Keratinocyte (primary cell): ENCODE results near the gene RGS9.

Experiments used
- CTCF ChIP-seq, 3 experiments: IDR thresholded peaks in 1 of 3; conservative IDR thresholded peaks in 1 of 3; optimal IDR thresholded peaks in 1 of 3; 2 replicates in 2 of 3; 3 replicates in 1 of 3; pipeline versions ENCODE3 to v1.5.1; 2011; ENCODE audit warnings: low read length in 3 of 3, mild to moderate bottlenecking in 3 of 3, moderate library complexity in 2 of 3, control low read depth in 1 of 3, inconsistent platforms in 1 of 3; ENCODE audit not compliant: insufficient read depth in 2 of 3; ENCODE audit errors: extremely low read depth in 1 of 3
- EZH2 ChIP-seq: IDR thresholded peaks from one replicate; pipeline ENCODE4 v1.6.1; 2012; ENCODE audit warnings: inconsistent platforms, mild to moderate bottlenecking, low read length, moderate library complexity

DNA sequence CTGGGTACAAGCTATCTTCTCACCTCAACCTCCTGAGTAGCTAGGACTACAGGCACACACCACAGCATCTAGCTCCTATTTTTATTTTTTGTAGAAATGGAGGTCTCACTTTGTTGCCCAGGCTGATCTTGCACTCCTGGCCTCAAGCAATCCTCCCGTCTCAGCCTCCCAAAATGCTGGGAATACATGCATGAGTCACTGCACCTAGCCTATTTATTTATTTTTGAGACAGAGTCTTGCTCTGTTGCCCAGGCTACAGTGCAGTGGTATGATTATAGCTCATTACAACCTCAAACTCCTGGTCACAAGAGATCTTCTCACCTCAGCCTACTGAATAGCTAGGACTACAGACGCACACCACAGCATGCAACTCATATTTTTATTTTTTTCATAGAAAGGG lies 40.1 kb upstream of the RGS9 start:
- TF ChIP-seq CTCF (optimal IDR thresholded peaks at IDR 0.05 in 1 of 3, IDR thresholded peaks at IDR 0.05 in 1 of 3, conservative IDR thresholded peaks at IDR 0.05 in 1 of 3; ENCODE audit: extremely low read depth in 1 of 3, insufficient read depth in 2 of 3, low read length in 3 of 3) (no peak), EZH2 (no peak)
